HL-60 (cell line): ENCODE measurements around the gene TLCD1.

Source experiments
- CTCF ChIP-seq: IDR thresholded peaks from one replicate; pipeline ENCODE4 v1.5.1; 2011; ENCODE audit warnings: low read length, control low read depth, inconsistent platforms; ENCODE audit not compliant: insufficient read depth
- POLR2AphosphoS5 ChIP-seq: IDR thresholded peaks from 2 replicates; pipeline ENCODE4 v1.6.1; 2012; ENCODE audit warnings: low read depth
- SPI1 ChIP-seq: IDR thresholded peaks from 2 replicates; pipeline ENCODE4 v1.6.1; 2012; ENCODE audit warnings: low read depth, mild to moderate bottlenecking, borderline replicate concordance

GRCh38 chr17:28760601-28761562, 34.8 kb upstream of the TLCD1 start:
- no peak for TF ChIP-seq CTCF
- peak; percentile 85; the same call in 1 of the 2 replicates for TF ChIP-seq SPI1
- peak; percentile 55; the same call in 1 of the 2 replicates for TF ChIP-seq POLR2AphosphoS5
